AG10803 (cell line): ENCODE data around the gene GPA33.

ENCODE experiments used
- DNase-seq: peaks from one replicate; pipeline ENCODE4 v3.0.0; 2010; ENCODE audit warnings: low read depth
- H3K4me3 ChIP-seq: 2 replicates; pipeline ENCODE4 v1.5.1; 2011; ENCODE audit warnings: mild to moderate bottlenecking, low read length, control low read depth
- CTCF ChIP-seq: conservative IDR thresholded peaks from 2 replicates; pipeline ENCODE4 v1.5.1; 2011; ENCODE audit warnings: mild to moderate bottlenecking, low read length, control low read depth, inconsistent platforms

GPA33 gene

GRCh38 chr1:167088746-167089417 is 1.3 kb downstream of the GPA33 start:
- H3K4me3 ChIP-seq, result no peak overlapping the region
- no peak for TF ChIP-seq CTCF
- DNase-seq, result no peak

GRCh38 chr1:167086768-167087167 is 3.4 kb downstream of the GPA33 start:
- no peak overlapping the region for H3K4me3 ChIP-seq
- DNase-seq, result no peak
- no peak for TF ChIP-seq CTCF

GRCh38 chr1:167086033-167086432 is 4.1 kb downstream of the GPA33 start:
- no peak for DNase-seq
- H3K4me3 ChIP-seq, result no peak overlapping the region
- TF ChIP-seq CTCF, result no peak

- no peak for TF ChIP-seq CTCF
- no peak for DNase-seq
- no peak overlapping the region for H3K4me3 ChIP-seq
These were observed 5.4 kb downstream of the GPA33 start for GRCh38 chr1:167084757-167085156.

- DNase-seq, result no peak
- H3K4me3 ChIP-seq, result no peak overlapping the region
- no peak for TF ChIP-seq CTCF
These were observed 6.3 kb downstream of the GPA33 start for GRCh38 chr1:167083871-167084270.

GRCh38 chr1:167083066-167083665 is 7.0 kb downstream of the GPA33 start:
- no peak for DNase-seq
- no peak overlapping the region for H3K4me3 ChIP-seq
- no peak for TF ChIP-seq CTCF

- no peak for TF ChIP-seq CTCF
- no peak for DNase-seq
- no peak overlapping the region for H3K4me3 ChIP-seq
These were observed 7.6 kb downstream of the GPA33 start for GRCh38 chr1:167082511-167083027.
